ENCODE results near the gene HNRNPA1L2. TPM values are rescaled to one million over a fixed set of nuclear protein-coding genes. Genes with fewer than 3 reads are reported as not detected.
A peak's percentile ranks its signal among the peaks of the same experiment; 100 is the strongest.

HNRNPA1L2 gene
- total and polyA plus RNA-seq, 3 experiments from 2014 or later: 9.3 to 11.1 (median 10.1) TPM

GRCh38 chr13:52652196-52652979, 10.2 kb downstream of the HNRNPA1L2 start, which contains the start of gene SUGT1:
Gene SUGT1, plus strand, starts transcription at chr13:52652836. Its CDS starts 85 bp downstream, at chr13:52652921.
- Histone ChIP-seq H3K4me3 (ENCODE audit: low read length) (peak within 1 kb of the TSS; percentile 82), H3K36me3 (ENCODE audit: insufficient read depth, low read length) (no peaks in the 10 kb centered on the region), H3K27me3 (ENCODE audit: insufficient read depth, low read length, poor library complexity, severe bottlenecking) (no peaks in the 10 kb centered on the region), H3K27ac (ENCODE audit: low read depth, low read length) (peak within 1 kb of the TSS; percentile 98), H3K4me1 (ENCODE audit: insufficient read depth, low read length) (peaks cover 43% of the 10 kb centered on the region), H3K9me3 (ENCODE audit: low read length) (no peaks in the 10 kb centered on the region)
- Mint-ChIP-seq H3K27me3 (no peaks in the 10 kb centered on the region), H3K4me3 (no peak within 1 kb of the TSS), H3K9me3 (peaks cover 0 to 2% (median 0%) of the 10 kb centered on the region in 5 donors), H3K27ac (no peak within 1 kb of the TSS), H3K4me1 (peaks cover 0 to 13% (median 12%) of the 10 kb centered on the region in 3 donors), H3K36me3 (peaks cover 4 to 13% (median 4%) of the 10 kb centered on the region in 3 donors)
- ChIA-PET CTCF (interaction anchor here (0.7 to 3.6 kb wide), 14 partner anchors 8 to 202 kb away, joined by 3 to 38 read pairs (median 4); partner anchors contain the start of gene VPS36), POLR2A (interaction anchor here (0.8 to 3.4 kb wide), 8 partner anchors 13 to 1199 kb away, joined by 3 to 48 read pairs (median 4); partner anchors contain the start of genes INTS6 and VPS36)
- DNase-seq: peak; percentile 90 to 97 (median 96)

DNA sequence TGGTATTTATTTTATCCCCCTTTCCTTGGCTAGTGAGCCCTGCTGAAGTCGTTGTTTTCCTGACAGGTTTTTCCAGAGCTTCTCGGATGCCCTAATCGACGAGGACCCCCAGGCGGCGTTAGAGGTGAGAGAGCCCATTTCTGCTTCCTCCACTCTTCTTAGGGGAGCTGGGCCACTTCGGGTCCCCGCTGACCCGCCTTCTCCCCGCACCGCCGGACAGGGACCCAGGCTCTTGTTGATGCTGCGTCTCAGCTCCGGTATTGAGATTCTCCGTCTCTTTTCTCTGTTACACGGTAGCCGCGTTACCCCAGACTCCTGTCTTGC, 10.7 kb downstream of the HNRNPA1L2 start:
- Mint-ChIP-seq H3K9me3 (peaks cover 0 to 2% (median 0%) of the 10 kb centered on the region in 5 donors), H3K4me1 (peaks cover 0 to 13% (median 12%) of the 10 kb centered on the region in 3 donors)
- no peak for DNase-seq

GRCh38 chr13:52659340-52659739, 17.1 kb downstream of the HNRNPA1L2 start:
- no peak overlapping the region for H3K27ac ChIP-seq (ENCODE audit: low read depth, low read length)
- Mint-ChIP-seq H3K27ac (peak overlapping the region in 1 of 8 donors; percentile 2), H3K36me3 (peaks cover 0 to 52% (median 15%) of the 10 kb centered on the region in 3 donors), H3K27me3 (no peaks in the 10 kb centered on the region), H3K4me3 (no peak overlapping the region), H3K9me3 (no peaks in the 10 kb centered on the region), H3K4me1 (peaks cover 0 to 5% (median 0%) of the 10 kb centered on the region in 3 donors)
- no peaks in the 10 kb centered on the region for H3K27me3 ChIP-seq (ENCODE audit: insufficient read depth, low read length, poor library complexity, severe bottlenecking)
- H3K4me1 ChIP-seq (ENCODE audit: insufficient read depth, low read length): peaks cover 19% of the 10 kb centered on the region
- ChIA-PET POLR2A (no interaction called here), CTCF (no interaction called here)
- peaks cover 17% of the 10 kb centered on the region for H3K36me3 ChIP-seq (ENCODE audit: insufficient read depth, low read length)
- DNase-seq: no peak
- no peak overlapping the region for H3K4me3 ChIP-seq (ENCODE audit: low read length)
- no peaks in the 10 kb centered on the region for H3K9me3 ChIP-seq (ENCODE audit: low read length)

More for the DNA sequence above, 10.7 kb downstream of the HNRNPA1L2 start:
- CTCF ChIA-PET: interaction anchor here (1.0 to 3.6 kb wide), 11 partner anchors 9 to 203 kb away, joined by 3 to 38 read pairs (median 5); partner anchors contain the start of gene VPS36
- H3K27me3 ChIP-seq (ENCODE audit: insufficient read depth, low read length, poor library complexity, severe bottlenecking): no peaks in the 10 kb centered on the region
- H3K4me3 ChIP-seq (ENCODE audit: low read length): peak overlapping the region; percentile 82
- no peaks in the 10 kb centered on the region for H3K36me3 ChIP-seq (ENCODE audit: insufficient read depth, low read length)
- H3K9me3 ChIP-seq (ENCODE audit: low read length): no peaks in the 10 kb centered on the region
- peaks cover 4 to 17% (median 4%) of the 10 kb centered on the region in 3 donors for H3K36me3 Mint-ChIP-seq
- POLR2A ChIA-PET: interaction anchor here (0.8 to 3.4 kb wide), 7 partner anchors 32 to 1200 kb away, joined by 3 to 48 read pairs (median 5); partner anchors contain the start of genes INTS6 and VPS36
- no peak overlapping the region for H3K4me3 Mint-ChIP-seq
- H3K4me1 ChIP-seq (ENCODE audit: insufficient read depth, low read length): peaks cover 43% of the 10 kb centered on the region
- H3K27me3 Mint-ChIP-seq: no peaks in the 10 kb centered on the region
- peak overlapping the region; percentile 98 for H3K27ac ChIP-seq (ENCODE audit: low read depth, low read length)
- no peak overlapping the region for H3K27ac Mint-ChIP-seq

- peaks cover 3 to 88% (median 22%) of the 10 kb centered on the region in 3 donors for H3K36me3 Mint-ChIP-seq
- Histone ChIP-seq H3K27me3 (ENCODE audit: insufficient read depth, low read length, poor library complexity, severe bottlenecking) (no peaks in the 10 kb centered on the region), H3K36me3 (ENCODE audit: insufficient read depth, low read length) (peaks cover 25% of the 10 kb centered on the region), H3K4me3 (ENCODE audit: low read length) (no peak overlapping the region), H3K27ac (ENCODE audit: low read depth, low read length) (no peak overlapping the region), H3K9me3 (ENCODE audit: low read length) (no peaks in the 10 kb centered on the region), H3K4me1 (ENCODE audit: insufficient read depth, low read length) (no peaks in the 10 kb centered on the region)
- CTCF ChIA-PET: interaction anchor here (2.6 kb wide), 1 partner anchor 11 kb away, joined by 20 read pairs; the partner anchor contains the start of gene SUGT1
- no peaks in the 10 kb centered on the region for H3K9me3 Mint-ChIP-seq
- no peak for DNase-seq
- H3K27me3 Mint-ChIP-seq: no peaks in the 10 kb centered on the region
- no peak overlapping the region for H3K4me3 Mint-ChIP-seq
- POLR2A ChIA-PET: no interaction called here
- H3K27ac Mint-ChIP-seq: peak overlapping the region in 1 of 8 donors; percentile 11
- peaks cover 0 to 24% (median 5%) of the 10 kb centered on the region in 3 donors for H3K4me1 Mint-ChIP-seq
Observed at GRCh38 chr13:52664272-52664671, 22.0 kb downstream of the HNRNPA1L2 start.

DNA sequence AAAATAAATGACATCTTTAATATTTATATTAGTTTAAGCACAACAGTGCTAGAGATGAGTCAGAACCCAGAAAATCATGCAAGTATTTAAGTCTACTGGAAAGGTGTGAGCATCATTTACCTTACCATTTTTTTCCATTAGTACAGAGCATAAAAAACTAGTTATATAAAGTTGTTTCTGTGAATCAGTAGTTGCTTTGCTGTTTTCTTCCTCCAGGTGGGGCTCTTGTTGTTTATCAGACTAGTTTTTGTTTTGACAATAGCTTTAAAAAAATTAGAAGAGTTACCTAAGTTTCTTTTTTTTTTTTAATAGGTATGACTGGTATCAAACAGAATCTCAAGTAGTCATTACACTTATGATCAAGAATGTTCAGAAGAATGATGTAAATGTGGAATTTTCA, 23.1 kb downstream of the HNRNPA1L2 start:
- ChIA-PET CTCF (interaction anchor here (0.8 to 2.6 kb wide), 4 partner anchors 13 to 303 kb away, joined by 3 to 20 read pairs (median 4); partner anchors contain the start of gene SUGT1), POLR2A (no interaction called here)
- H3K4me1 Mint-ChIP-seq: peaks cover 0 to 22% (median 5%) of the 10 kb centered on the region in 3 donors
- peaks cover 3 to 87% (median 17%) of the 10 kb centered on the region in 3 donors for H3K36me3 Mint-ChIP-seq
- Histone ChIP-seq H3K4me1 (ENCODE audit: insufficient read depth, low read length) (no peaks in the 10 kb centered on the region), H3K9me3 (ENCODE audit: low read length) (no peaks in the 10 kb centered on the region), H3K27ac (ENCODE audit: low read depth, low read length) (no peak overlapping the region), H3K4me3 (ENCODE audit: low read length) (no peak overlapping the region), H3K27me3 (ENCODE audit: insufficient read depth, low read length, poor library complexity, severe bottlenecking) (no peaks in the 10 kb centered on the region), H3K36me3 (ENCODE audit: insufficient read depth, low read length) (peaks cover 25% of the 10 kb centered on the region)
- H3K9me3 Mint-ChIP-seq: no peaks in the 10 kb centered on the region
- no peaks in the 10 kb centered on the region for H3K27me3 Mint-ChIP-seq
- no peak overlapping the region for H3K4me3 Mint-ChIP-seq
- peak in 1 of 5 donors; percentile 11 for DNase-seq
- peak overlapping the region in 2 of 8 donors; percentile 26 to 71 for H3K27ac Mint-ChIP-seq

GRCh38 chr13:52669677-52670076, 27.4 kb downstream of the HNRNPA1L2 start:
- H3K27ac ChIP-seq (ENCODE audit: low read depth, low read length): no peak overlapping the region
- CTCF ChIA-PET: no interaction called here

GRCh38 chr13:52670726-52671125, 28.5 kb downstream of the HNRNPA1L2 start:
- Mint-ChIP-seq H3K4me1 (peaks cover 14 to 36% (median 21%) of the 10 kb centered on the region in 3 donors), H3K4me3 (no peak overlapping the region), H3K36me3 (peaks cover 3 to 78% (median 10%) of the 10 kb centered on the region in 3 donors), H3K9me3 (no peaks in the 10 kb centered on the region), H3K27me3 (no peaks in the 10 kb centered on the region), H3K27ac (peak overlapping the region in 1 of 8 donors; percentile 54)
- peaks cover 8% of the 10 kb centered on the region for H3K36me3 ChIP-seq (ENCODE audit: insufficient read depth, low read length)
- no peak overlapping the region for H3K4me3 ChIP-seq (ENCODE audit: low read length)
- CTCF ChIA-PET: no interaction called here
- no peaks in the 10 kb centered on the region for H3K4me1 ChIP-seq (ENCODE audit: insufficient read depth, low read length)
- no peak overlapping the region for H3K27ac ChIP-seq (ENCODE audit: low read depth, low read length)
- no peaks in the 10 kb centered on the region for H3K9me3 ChIP-seq (ENCODE audit: low read length)
- no peaks in the 10 kb centered on the region for H3K27me3 ChIP-seq (ENCODE audit: insufficient read depth, low read length, poor library complexity, severe bottlenecking)
- DNase-seq: no peak
- POLR2A ChIA-PET: no interaction called here

More at GRCh38 chr13:52669677-52670076, 27.4 kb downstream of the HNRNPA1L2 start:
- DNase-seq: no peak
- no peaks in the 10 kb centered on the region for H3K27me3 ChIP-seq (ENCODE audit: insufficient read depth, low read length, poor library complexity, severe bottlenecking)
- H3K36me3 ChIP-seq (ENCODE audit: insufficient read depth, low read length): peaks cover 5% of the 10 kb centered on the region
- peaks cover 9 to 36% (median 20%) of the 10 kb centered on the region in 3 donors for H3K4me1 Mint-ChIP-seq
- no peak overlapping the region for H3K27ac Mint-ChIP-seq
- no peaks in the 10 kb centered on the region for H3K4me1 ChIP-seq (ENCODE audit: insufficient read depth, low read length)
- H3K4me3 Mint-ChIP-seq: no peak overlapping the region
- no peak overlapping the region for H3K4me3 ChIP-seq (ENCODE audit: low read length)
- POLR2A ChIA-PET: no interaction called here
- peaks cover 3 to 79% (median 11%) of the 10 kb centered on the region in 3 donors for H3K36me3 Mint-ChIP-seq
- no peaks in the 10 kb centered on the region for H3K9me3 ChIP-seq (ENCODE audit: low read length)
- no peaks in the 10 kb centered on the region for H3K9me3 Mint-ChIP-seq
- no peaks in the 10 kb centered on the region for H3K27me3 Mint-ChIP-seq

DNA sequence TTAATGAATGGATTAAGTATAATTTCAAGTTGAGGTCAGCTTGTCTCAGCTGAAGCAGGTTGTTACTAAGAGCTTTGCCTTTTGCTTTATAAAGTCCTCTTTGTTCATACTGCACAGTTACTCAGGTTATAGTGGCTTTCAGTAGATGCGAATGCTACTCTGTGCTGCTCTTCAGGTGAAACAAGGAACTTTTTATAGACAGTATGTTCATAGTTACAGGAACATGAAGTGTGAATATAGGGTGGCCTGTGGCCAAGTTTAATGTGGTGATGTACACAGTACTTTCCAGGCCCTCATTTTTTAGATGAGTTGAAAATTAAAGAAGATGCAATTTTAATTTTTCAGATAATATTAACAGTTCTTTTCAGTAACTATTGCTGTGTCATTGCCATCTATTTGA, 31.2 kb downstream of the HNRNPA1L2 start:
- Mint-ChIP-seq H3K36me3 (peaks cover 3 to 79% (median 16%) of the 10 kb centered on the region in 3 donors), H3K27me3 (no peaks in the 10 kb centered on the region), H3K9me3 (no peaks in the 10 kb centered on the region), H3K4me1 (peaks cover 21 to 50% (median 37%) of the 10 kb centered on the region in 3 donors), H3K4me3 (no peak overlapping the region), H3K27ac (peak overlapping the region in 1 of 8 donors; percentile 69)
- POLR2A ChIA-PET: no interaction called here
- Histone ChIP-seq H3K4me1 (ENCODE audit: insufficient read depth, low read length) (no peaks in the 10 kb centered on the region), H3K9me3 (ENCODE audit: low read length) (no peaks in the 10 kb centered on the region), H3K27ac (ENCODE audit: low read depth, low read length) (no peak overlapping the region), H3K4me3 (ENCODE audit: low read length) (no peak overlapping the region), H3K36me3 (ENCODE audit: insufficient read depth, low read length) (peaks cover 16% of the 10 kb centered on the region), H3K27me3 (ENCODE audit: insufficient read depth, low read length, poor library complexity, severe bottlenecking) (no peaks in the 10 kb centered on the region)
- CTCF ChIA-PET: no interaction called here
- no peak for DNase-seq

All from CD8-positive, alpha-beta memory T cell (primary cell).